HEK293 (cell line): ENCODE results near the gene WDFY3.

Experiments used
- CTCF ChIP-seq: fragments of 450-650 bp; formaldehyde crosslinking; IDR thresholded peaks from 2 replicates; pipeline ENCODE4 v1.5.1; 2016; ENCODE audit warnings: missing biosample characterization, missing genetic modification characterization
- MZF1 ChIP-seq: fragments of 450-650 bp; formaldehyde crosslinking; IDR thresholded peaks from 2 replicates; pipeline ENCODE4 v1.5.1; 2017; ENCODE audit warnings: missing biosample characterization, missing genetic modification characterization, borderline replicate concordance
- PBX3 ChIP-seq: sonication (generic); formaldehyde crosslinking; IDR thresholded peaks from 2 replicates; pipeline ENCODE4 v1.8.1; 2022; ENCODE audit warnings: mild to moderate bottlenecking, moderate library complexity, missing genetic modification reagents
- REST ChIP-seq: fragments of 450-650 bp; formaldehyde crosslinking; IDR thresholded peaks from 2 replicates; pipeline ENCODE4 v1.5.1; 2016; ENCODE audit warnings: missing biosample characterization, missing genetic modification characterization
- ZNF16 ChIP-seq: fragments of 450-650 bp; formaldehyde crosslinking; IDR thresholded peaks from 2 replicates; pipeline ENCODE4 v1.5.1; 2016; ENCODE audit warnings: low read depth, missing biosample characterization, missing genetic modification characterization
- ZNF302 ChIP-seq: fragments of 450-650 bp; formaldehyde crosslinking; IDR thresholded peaks from 2 replicates; pipeline ENCODE4 v1.5.1; 2016; ENCODE audit warnings: missing biosample characterization, missing genetic modification characterization, low read depth
- ZNF362 ChIP-seq: fragments of 450-650 bp; formaldehyde crosslinking; IDR thresholded peaks from 2 replicates; pipeline ENCODE4 v1.5.1; 2016; ENCODE audit warnings: missing biosample characterization, missing genetic modification characterization
- ZNF501 ChIP-seq: fragments of 450-650 bp; formaldehyde crosslinking; IDR thresholded peaks from 2 replicates; pipeline ENCODE4 v1.5.1; 2016; ENCODE audit warnings: missing biosample characterization, missing genetic modification characterization
- ZNF530 ChIP-seq: fragments of 450-650 bp; formaldehyde crosslinking; IDR thresholded peaks from 2 replicates; pipeline ENCODE4 v1.5.1; 2016; ENCODE audit warnings: low read depth, missing biosample characterization, missing genetic modification characterization
- ZNF548 ChIP-seq: fragments of 450-650 bp; formaldehyde crosslinking; IDR thresholded peaks from 2 replicates; pipeline ENCODE4 v1.5.1; 2016; ENCODE audit warnings: missing biosample characterization, missing genetic modification characterization
- ZNF600 ChIP-seq: fragments of 450-650 bp; formaldehyde crosslinking; IDR thresholded peaks from 2 replicates; pipeline ENCODE4 v1.5.1; 2016; ENCODE audit warnings: missing biosample characterization, missing genetic modification characterization
- ZNF629 ChIP-seq: fragments of 450-650 bp; formaldehyde crosslinking; IDR thresholded peaks from 2 replicates; pipeline ENCODE4 v1.5.1; 2017; ENCODE audit warnings: missing biosample characterization, missing genetic modification characterization

- TF ChIP-seq ZNF16 (tag by site-specific recombination) (no peak), ZNF302 (tag by site-specific recombination) (no peak), CTCF (tag by site-specific recombination) (no peak), ZNF600 (tag by site-specific recombination) (no peak), ZNF530 (tag by site-specific recombination) (no peak), PBX3 (CRISPR knock-in tag) (no peak), REST (tag by site-specific recombination) (no peak), MZF1 (tag by site-specific recombination) (no peak), ZNF501 (no peak), ZNF548 (tag by site-specific recombination) (no peak), ZNF629 (tag by site-specific recombination) (no peak), ZNF362 (tag by site-specific recombination) (no peak)
Observed at GRCh38 chr4:84968925-84969324, 2.4 kb upstream of the WDFY3 start.
